HG02970 (cell line): ENCODE data around the gene YTHDF1.
A peak's percentile ranks its signal among the peaks of the same experiment; 100 is the strongest.
"Not testable (repeated sequence)": the region's sequence is repeated elsewhere in the genome, so short reads cannot be mapped to it uniquely, and the experiment has no call there.

Source experiments
- ATAC-seq: cut with Tn5 transposase; IDR thresholded peaks from one replicate; pipeline ENCODE4 v1.9.1; 2021; ENCODE audit warnings: mild to moderate bottlenecking, moderate library complexity, moderate number of reproducible peaks; ENCODE audit not compliant: unreplicated experiment, low FRiP score

Gene YTHDF1

DNA sequence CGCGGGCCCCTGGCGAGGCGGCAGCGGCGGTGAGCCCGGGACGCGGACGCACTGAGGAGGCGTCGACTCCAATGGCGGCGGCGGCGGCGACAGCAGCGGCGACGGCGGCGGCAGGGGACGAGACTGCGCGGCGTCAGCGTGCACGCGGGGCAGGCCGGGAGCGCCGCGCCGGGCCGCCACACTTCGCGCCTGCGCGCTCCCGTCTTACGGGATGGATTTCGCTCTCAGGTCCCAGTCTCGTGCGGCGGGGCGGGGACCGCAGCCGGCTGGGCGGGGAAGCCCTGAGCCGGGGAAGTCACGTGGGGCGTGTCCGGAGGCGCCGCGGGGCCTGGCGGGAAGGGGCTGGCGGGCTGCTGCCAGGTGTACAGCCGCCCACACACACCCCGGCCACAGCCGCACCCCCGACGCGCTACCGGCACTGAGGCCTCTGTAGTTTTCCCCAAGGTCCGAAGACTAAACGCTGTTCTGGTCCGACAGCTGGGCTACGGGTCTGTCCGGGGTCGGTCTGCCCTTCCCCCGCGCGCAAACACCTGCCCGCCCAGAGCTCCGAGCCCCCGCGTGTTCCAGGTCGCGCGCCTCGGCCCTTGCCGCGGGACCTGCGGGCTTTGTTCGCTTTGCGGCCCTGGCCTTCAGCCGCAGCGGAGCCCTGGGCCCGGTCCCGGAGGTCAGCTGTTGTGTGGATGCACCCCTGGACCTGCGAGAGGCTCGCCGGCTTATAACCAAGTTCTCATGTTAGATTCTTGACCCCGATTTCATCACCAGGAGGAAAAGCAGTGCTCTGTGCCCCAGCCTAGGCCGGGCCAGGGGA is at the start of gene YTHDF1:
YTHDF1 (minus strand) TSS at position 91 of the 808 bp plus-strand sequence. CDS start 239 bp downstream, outside the sequence.
- peak; percentile 91 for ATAC-seq

- no peak for ATAC-seq
Observed at GRCh38 chr20:63264519-63264918, 48.6 kb upstream of the YTHDF1 start.

DNA sequence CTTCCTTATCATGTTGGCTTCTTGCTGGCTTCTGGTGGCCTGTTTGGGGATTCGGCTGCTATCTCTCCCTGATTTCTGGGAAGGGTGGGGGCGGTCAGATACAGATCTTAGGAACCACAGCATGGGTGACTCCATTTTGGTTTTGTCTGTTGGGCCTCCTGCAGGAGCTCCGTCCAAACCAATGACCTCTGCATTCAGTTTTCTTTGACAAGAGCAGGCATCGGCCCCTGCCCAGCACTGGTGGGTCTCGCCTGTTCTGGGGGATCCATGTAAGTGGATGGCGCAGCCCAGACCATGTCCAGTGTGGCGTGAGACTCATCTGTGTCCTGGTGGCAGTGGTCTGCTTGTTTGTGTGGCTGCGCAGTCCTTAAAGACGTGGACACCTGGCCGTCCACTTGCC is 48.1 kb upstream of the YTHDF1 start:
- ATAC-seq, result no peak

DNA sequence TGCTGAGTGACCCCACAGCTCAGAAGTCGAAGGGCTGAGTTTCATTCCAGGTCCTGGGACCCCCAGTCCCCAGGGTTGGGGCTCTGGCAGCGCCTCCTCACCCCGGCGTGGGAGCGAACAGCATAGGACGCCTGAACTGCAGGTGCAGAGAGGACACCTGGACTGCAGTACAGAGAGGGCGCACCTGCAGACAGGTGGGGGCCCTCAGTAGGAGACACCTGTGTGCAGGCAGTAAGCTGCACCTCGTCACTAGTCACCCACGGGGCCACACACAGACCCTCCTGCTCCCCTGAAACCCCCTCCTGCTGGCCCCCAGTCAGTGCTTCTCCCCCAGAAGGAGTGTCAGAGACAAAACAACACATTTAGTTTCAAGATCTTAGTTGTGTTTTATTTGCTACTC is 46.9 kb upstream of the YTHDF1 start:
- ATAC-seq, result no peak

DNA sequence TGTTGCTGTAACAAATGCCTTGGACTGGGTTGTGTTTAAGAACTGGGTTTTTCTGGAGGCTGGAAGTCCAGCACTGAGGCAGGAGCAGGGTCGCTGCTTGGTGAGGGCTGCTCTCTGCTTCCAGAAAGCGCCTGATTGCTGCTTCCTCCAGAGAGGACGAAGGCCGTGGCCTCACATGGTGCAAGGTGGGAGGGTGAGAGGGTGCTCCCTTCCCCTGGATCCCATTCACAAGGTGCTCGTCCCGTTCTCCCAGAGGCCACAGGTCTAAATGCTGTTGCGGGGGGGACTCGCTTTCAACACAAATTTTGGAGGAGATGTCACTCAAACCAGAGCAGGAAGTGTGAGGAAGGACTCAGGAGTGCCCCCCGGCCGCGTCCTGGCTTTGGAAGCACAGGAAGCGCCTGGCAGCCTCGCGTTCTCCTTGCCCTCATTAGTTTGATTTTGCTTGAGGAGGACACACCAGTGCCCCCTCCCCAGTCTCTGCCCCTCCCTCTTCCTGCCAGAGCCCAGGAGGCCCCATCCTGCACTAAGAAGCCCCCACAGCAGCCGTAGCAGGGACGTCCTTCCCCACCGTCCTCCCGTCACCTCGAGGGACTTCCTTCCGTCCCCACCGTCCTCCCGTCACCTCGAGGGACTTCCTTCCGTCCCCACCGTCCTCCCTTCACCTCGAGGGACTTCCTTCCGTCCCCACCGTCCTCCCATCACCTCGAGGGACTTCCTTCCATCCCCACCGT is 46.0 kb upstream of the YTHDF1 start:
- ATAC-seq, result no peak

GRCh38 chr20:63261060-63261794 is 45.3 kb upstream of the YTHDF1 start:
- ATAC-seq, result no peak

DNA sequence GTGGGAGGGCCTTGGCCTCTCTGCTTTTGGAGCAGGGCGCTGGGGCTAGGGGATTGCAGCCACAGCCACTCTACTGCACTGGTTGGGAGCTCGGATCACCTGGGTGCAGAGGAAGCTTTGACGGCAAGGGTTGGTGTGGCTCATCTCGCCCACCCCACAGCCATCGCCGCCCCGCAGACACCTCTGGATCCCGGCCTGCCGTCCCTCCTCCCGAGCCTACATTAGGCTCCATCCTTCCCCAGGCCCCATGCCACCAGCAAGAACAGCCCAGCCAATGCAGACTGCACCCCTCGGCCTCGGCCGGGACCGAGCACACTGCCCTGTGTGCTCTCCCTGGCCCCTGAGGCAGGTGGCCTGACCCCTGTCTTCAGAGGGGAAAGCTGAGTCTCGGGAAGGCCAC is 44.6 kb upstream of the YTHDF1 start:
- no peak for ATAC-seq

GRCh38 chr20:63259734-63260460 is 44.0 kb upstream of the YTHDF1 start:
- no peak for ATAC-seq

DNA sequence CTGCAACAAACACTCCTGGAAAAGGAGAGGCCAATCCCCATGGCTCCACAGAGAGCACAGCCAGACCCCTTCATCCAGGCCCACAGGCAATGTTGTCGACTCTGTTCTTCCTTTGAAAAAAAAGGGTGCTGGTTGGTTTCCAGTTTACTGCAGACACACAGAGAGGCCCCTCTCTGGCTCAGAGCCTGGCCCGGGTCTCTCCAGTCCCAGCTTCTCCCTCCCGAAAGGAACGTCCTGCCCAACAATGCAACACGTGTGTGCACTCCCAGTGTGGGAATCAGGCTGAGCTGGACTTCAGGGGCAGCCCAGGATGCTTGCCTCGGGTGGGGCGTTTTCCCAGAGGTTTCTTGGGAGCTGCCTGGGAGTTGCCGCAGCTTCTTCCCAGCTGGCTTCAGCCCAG is 42.9 kb upstream of the YTHDF1 start:
- no peak for ATAC-seq

DNA sequence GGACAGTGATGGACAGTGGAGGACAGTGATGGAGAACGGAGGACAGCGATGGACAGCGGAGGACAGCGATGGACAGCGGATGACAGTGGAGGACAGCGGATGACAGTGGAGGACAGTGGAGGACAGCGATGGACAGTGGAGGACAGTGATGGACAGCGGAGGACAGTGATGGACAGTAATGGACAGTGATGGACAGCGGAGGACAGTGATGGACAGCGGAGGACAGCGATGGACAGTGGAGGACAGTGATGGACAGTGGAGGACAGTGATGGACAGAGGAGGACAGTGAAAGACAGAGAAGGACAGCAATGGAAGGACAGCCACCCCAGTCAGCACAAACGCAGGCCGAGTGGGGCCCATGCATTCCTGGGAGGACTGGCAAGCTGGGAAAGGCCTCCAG is 41.7 kb upstream of the YTHDF1 start:
- no peak for ATAC-seq

DNA sequence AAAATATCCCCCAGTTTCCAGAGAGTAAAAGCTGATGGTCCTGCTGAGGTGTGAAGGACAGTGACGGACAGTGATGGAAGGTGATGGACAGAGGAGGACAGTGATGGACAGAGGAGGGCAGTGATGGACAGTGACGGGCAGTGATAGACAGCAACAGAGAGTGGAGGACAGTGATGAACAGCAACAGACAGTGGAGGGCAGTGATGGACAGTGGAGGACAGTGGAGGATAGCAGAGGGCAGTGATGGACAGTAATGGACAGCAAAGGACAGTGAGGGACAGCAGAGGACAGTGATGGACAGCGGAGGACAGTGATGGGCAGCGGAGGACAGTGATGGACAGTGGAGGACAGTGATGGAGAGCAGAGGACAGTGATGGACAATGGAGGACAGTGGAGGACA is 41.0 kb upstream of the YTHDF1 start:
- ATAC-seq, result no peak

DNA sequence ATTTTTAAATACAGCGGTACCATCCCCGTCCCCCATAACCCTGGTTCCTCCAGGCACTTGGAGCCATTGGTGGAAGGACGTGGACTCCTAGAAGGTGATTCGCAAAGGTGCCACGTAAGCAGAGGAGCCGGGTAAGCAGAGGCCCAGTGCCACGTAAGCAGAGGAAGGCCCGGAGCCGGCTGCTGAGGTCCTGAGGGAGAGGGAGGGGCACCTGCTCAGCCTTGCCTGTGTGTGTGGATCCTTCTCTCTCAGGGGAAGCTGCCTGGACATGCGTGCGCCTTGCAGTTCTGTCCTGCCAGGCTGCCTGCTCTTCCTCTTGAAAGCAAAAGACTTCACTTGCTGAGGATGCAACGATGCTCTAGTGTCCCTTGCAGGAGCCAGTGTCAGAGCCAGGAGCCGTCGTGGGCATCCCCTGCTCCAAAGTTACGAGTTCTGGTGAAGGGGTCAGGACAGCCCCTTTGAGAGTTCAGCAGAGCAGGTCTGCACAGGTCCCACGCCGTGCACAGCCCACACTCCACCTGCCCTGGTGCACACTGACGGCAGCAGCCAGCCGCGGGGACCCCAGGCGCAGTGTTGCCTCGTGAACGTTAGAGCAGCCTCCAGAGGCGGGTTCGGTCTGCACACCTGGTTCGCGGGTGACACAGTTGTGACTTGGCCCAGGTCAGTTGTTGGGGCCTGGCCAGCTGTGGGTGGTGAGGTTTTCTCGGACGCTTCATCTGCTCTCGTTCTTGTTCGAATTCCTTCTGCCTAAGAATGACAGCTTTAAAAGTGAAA is 40.2 kb upstream of the YTHDF1 start:
- ATAC-seq, result no peak

GRCh38 chr20:63254606-63255384 is 38.9 kb upstream of the YTHDF1 start:
- no peak for ATAC-seq

DNA sequence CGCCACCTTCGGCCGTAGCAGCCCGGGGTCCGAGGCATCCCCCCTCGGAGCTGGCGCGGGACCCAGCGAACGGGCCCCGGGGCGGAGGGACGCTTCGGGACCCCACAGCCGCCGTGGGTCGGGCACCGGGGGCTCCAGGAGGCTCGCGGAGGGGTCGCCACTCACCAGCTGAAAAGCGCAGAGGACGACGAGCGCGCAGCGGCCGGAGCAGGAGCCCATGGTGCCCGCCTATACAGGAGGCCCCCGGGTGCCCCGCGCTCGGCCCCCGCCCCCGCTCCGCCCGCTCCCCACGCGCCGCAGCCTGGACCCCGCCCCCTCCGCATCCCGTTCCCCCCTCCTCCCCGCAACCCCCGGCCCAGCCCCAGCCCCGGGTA is 38.3 kb upstream of the YTHDF1 start, which contains the start of gene NKAIN4:
NKAIN4 (minus strand) TSS at position 232 of the 374 bp plus-strand sequence; CDS start at position 219, 13 bp downstream.
- no peak for ATAC-seq

DNA sequence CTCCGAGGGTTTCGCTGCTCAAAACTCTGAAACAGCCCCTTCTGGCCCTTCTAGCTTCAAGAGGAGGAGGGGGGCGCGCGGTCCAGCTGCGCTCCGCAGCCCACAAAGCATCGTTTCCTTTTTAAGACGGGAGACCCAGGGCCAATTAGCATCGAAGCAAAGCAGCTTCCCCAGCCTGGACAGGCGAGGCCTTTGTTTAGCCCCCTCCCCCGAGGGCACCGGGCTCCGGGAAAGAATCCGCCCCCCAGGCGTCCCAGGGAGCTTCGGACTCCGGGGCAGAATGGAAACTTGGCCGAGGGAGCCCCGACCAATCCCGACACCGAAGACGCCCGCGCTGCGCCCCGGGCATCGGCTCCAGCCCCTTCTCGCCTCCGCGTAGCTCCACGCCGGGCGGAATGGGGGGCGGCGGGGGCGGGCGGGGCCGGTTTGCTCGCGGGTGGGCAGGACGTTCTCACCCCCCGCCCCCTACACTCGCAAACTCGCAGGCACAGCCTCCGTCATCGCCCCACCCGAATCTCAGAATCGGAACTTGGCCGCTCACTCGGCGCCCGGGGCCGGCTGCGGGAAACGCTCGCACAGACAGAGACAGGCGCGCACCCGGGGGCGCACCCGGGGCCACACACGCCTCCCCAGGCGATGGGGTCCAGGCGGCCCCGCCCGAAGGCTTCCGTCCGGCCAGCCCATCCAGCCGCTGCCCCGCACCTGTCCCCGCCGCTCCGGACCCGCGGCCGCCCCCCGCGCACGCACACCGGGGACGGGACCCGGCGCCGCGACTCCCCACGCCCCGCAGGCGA is 37.7 kb upstream of the YTHDF1 start:
- no peak for ATAC-seq

DNA sequence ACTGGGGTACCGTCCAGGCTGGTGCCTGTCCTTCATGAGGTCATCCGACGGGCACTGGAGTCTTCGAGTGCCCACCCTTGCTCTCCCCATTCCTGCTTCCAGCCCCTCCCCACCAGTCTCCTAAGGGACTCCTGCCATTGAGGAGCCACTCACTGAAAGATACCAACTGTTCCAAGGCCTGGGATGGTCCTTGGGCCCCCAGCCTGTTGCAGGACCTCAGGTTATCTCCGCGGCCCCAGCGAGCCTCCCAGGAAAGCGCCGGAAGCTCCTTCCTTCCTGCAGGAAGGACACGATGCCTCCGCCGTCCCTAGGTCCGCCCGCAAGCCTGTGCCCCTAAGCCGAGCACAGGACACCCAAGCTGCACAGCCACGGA is 37.1 kb upstream of the YTHDF1 start:
- ATAC-seq, result no peak

DNA sequence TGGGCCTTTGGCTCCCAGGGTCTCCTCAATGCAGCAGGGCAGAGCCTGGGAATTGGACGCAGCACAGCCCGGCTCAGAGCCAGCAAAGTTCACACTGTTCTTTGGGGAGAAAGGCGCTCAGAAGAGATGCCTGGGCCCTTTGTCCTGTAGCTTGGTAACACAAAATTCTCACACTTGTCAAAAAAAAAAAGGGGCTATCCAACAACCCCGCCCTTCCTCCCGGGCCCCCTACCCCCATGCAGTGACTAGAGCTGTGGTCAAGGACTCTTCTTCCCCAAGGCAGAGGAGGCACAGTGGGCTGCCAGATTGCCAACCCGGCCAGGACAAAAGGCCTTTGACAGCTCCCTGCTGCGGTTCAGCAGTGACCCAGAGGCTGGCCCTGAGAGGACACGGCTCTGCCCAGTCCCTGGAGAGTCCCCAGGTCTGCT is 36.4 kb upstream of the YTHDF1 start:
- no peak for ATAC-seq

GRCh38 chr20:63251350-63251749 is 35.4 kb upstream of the YTHDF1 start:
- not testable (repeated sequence) for ATAC-seq
